C4-2B (cell line): ENCODE results near the gene KLHL9.

ENCODE experiments used
- CTCF ChIP-seq: fragments of 450-650 bp; conservative IDR thresholded peaks from 2 replicates; pipeline ENCODE4 v1.5.1; 2017; ENCODE audit warnings: mild to moderate bottlenecking
- ZFX ChIP-seq: fragments of 450-650 bp; IDR thresholded peaks from 2 replicates; pipeline ENCODE4 v1.6.1; 2017

- no peak for TF ChIP-seq CTCF
- TF ChIP-seq ZFX, result no peak
Observed at GRCh38 chr9:21383627-21384026, 48.4 kb upstream of the KLHL9 start.
